Keratinocyte (primary cell): Measurements from ENCODE around the gene KIF17.

Experiments used
- EZH2 ChIP-seq: IDR thresholded peaks from one replicate; pipeline ENCODE4 v1.6.1; 2012; ENCODE audit warnings: inconsistent platforms, mild to moderate bottlenecking, low read length, moderate library complexity
- TF ChIP-seq, protein P1 (sequence below), 3 experiments: IDR thresholded peaks in 1 of 3; conservative IDR thresholded peaks in 1 of 3; optimal IDR thresholded peaks in 1 of 3; 2 replicates in 2 of 3; 3 replicates in 1 of 3; pipeline versions ENCODE3 to v1.5.1; 2011; ENCODE audit warnings: low read length in 3 of 3, mild to moderate bottlenecking in 3 of 3, moderate library complexity in 2 of 3, control low read depth in 1 of 3, inconsistent platforms in 1 of 3; ENCODE audit not compliant: insufficient read depth in 2 of 3; ENCODE audit errors: extremely low read depth in 1 of 3

DNA sequence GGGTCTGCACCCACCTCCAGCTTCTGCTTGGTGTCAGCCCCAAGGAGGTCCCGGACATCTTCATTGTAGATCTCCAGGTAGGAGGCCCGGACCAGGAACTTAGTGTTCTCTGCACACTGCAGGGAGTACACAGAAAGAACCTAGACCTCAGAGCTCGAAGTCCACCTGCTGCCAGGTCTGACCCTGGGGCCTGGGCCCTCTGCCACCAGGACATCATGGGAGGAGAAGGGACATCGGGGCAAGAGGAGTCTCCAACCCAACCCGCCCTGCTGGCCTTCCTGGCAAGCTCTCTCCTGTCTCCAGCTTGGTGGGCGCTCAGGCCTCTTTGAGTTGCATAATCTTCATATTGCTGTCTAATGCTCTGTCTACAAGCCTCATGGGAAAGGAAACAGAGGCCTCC, 4.4 kb downstream of the KIF17 start:
- TF ChIP-seq, protein P1, sequence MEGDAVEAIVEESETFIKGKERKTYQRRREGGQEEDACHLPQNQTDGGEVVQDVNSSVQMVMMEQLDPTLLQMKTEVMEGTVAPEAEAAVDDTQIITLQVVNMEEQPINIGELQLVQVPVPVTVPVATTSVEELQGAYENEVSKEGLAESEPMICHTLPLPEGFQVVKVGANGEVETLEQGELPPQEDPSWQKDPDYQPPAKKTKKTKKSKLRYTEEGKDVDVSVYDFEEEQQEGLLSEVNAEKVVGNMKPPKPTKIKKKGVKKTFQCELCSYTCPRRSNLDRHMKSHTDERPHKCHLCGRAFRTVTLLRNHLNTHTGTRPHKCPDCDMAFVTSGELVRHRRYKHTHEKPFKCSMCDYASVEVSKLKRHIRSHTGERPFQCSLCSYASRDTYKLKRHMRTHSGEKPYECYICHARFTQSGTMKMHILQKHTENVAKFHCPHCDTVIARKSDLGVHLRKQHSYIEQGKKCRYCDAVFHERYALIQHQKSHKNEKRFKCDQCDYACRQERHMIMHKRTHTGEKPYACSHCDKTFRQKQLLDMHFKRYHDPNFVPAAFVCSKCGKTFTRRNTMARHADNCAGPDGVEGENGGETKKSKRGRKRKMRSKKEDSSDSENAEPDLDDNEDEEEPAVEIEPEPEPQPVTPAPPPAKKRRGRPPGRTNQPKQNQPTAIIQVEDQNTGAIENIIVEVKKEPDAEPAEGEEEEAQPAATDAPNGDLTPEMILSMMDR (optimal IDR thresholded peaks at IDR 0.05 in 1 of 3, IDR thresholded peaks at IDR 0.05 in 1 of 3, conservative IDR thresholded peaks at IDR 0.05 in 1 of 3; ENCODE audit: extremely low read depth in 1 of 3, insufficient read depth in 2 of 3, low read length in 3 of 3): no peak
- no peak for TF ChIP-seq EZH2
